HG02938 (cell line): ENCODE measurements around the gene CCDC136.

Source experiments
- ATAC-seq: cut with Tn5 transposase; IDR thresholded peaks from one replicate; pipeline ENCODE4 v1.9.1; 2021; ENCODE audit warnings: mild to moderate bottlenecking, moderate library complexity; ENCODE audit not compliant: unreplicated experiment

The CCDC136 gene

DNA sequence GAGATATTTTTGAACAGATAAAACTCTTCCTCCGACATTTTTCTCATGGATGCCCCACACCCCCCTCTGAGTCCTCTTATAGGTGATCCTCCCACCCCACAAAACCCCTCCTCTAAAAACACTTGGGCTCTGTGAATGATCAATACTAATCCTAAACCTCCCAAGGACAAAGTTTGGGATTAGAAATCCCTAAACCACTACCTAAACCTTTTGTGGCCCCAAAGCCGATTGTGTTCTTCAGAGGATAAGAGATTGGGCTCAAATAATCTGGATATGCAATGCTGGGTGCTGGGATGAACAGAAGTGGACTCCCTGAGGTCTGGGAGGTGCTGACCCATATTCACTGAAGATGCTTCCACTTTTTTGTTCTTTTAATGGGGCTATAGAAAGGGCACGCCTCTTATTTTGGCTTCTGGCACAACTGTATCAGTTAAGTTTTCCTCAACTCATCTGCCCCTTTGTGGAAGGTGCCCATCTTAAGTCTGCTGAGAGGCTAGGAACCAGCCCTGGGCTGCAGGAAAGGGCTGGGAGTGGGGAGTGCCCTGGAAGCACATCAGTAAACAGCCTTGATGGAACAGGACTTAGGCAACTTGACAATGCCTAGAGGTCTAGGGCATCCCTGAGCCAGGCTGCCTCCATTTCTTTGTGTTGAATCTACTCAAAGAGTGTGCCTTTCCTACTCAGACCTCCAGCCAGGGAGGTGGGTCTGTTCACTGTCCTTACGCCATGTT, 15.9 kb upstream of the CCDC136 start, which contains the start of gene OPN1SW:
Gene OPN1SW (minus strand): TSS at position 51 of the 731 bp plus-strand sequence. CDS start 13 bp downstream, at position 38.
- ATAC-seq = no peak

DNA sequence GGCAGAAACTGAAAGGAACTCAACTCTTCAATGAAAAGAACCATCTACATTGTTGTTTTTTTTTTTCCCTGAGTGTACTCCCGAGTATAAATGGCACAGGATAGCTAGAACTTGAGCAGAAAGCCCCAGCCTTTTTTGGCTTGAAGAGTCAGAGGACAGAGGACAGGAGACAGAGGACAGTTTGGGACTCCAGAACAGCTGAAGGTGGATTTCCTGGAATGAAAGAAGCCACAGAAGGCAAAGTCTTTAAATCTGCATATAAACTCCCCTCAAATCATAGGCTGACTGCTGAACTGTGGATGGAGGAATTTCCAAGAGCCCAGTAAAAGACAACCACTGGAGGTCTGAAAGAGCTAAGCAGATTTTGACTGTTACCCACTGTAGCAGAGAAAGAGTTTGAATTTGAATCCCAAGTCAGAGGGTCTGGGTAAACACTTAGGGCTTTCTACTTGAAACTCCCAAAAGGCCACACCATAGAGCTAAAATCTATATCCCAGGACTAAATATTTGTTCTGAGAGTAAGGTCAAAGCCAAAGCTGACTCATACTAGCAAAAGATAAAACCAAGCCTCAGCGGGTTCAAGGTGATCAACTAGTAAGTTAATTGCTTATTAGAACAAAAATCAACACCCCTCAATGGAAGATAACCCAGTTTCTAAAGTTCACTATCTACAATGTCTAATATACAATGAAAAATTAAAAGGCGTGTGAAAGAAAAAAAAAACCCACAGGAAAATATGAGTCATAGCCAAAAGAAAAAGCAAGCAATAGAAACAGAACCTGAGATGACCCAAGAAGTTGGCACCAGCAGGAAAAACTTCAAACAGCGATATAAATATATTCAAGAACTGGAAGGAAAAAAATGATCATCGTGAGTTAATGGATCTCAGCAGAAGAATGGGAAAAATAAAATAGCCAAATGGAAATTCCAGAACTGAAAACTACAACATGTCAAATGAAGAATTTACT, 14.3 kb upstream of the CCDC136 start:
- ATAC-seq = no peak

DNA sequence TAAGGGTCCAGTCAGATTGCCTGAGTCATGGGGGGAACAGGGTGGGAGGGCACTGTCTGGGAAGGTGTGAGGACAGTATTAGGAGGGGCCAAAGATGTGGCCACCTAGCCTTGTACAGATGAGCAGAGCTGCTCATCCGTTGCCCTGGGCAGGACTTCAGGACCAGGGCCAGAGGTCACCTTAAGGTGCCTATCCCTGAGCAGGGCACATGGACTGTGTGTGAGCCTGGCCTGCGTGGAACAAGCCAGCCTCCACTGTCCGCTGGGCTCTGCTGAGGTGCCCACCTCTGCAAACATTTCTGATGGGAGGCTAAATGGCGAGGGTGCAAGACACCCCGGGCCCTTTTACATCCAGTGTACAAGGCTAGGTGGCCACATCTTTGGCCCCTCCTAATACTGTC, 12.8 kb upstream of the CCDC136 start:
- ATAC-seq = no peak

DNA sequence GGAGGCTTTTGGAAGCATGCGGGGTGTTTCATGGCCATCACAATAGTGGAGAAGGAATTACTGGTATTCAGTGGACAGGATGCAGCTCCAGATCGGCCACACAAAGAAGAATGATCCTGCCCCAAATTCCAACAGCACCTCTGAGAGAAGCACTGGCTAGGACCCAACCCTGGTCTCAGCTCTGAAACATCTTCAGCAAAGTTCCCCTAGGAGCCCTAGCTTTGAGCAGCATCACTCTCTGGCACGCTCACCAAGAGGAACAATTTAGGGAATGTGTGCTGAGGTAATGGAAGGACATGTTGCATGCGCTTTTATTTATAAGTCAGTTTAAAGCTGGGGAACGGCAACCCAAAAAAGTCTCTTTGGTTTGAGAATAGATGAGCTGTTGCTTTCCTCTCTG, 10.6 kb upstream of the CCDC136 start:
- no peak for ATAC-seq

DNA sequence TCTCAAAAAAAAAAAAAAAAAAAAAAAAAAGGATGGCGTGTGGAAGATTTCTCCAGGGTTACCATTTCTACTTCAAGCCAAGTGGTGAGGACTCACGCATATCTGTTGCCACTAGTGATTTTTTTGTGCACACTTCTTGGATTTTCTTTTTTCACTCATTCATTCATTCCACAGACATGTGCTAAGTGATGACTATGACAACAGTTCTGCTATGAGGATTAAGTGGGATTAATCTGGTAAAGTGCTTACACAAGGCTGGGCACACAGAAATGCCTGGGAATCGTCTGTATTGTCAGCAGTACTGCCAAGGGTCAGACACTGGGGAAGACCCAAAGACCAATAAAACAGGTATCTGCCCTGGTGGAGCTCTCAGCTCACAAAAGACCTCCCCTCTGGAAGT, 9.9 kb upstream of the CCDC136 start:
- no peak for ATAC-seq

DNA sequence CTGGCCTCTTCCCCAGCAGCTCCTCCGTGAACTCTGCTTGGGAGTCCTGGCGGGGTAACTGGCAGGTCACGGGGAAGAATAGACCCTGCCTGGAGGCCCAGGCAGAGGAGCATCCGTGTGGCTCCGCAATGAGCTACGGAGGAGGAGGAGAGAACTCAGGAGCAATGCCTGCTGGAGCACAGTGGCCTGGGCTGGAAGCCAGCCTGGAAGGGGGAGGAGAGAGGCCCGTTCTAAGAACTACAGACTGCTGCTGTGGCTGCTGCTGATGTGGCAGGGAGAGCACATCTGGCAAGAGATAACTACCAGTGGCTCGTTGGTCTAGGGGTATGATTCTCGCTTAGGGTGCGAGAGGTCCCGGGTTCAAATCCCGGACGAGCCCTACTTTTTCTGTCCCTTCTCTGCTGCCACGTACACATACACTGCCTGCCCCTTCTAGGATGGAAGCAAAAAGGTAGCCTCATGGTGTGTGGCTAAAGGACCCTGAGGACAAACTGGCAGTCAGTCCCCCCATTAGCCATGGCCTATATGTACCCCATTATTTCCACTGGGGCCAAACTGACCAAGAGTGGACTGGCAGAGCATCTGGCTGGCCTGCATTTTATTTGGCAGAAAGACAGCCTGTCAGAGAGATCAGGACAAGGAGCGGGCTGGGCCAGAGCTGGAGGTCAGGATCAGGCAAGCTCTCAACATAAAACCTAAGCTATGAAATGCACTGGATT, 8.5 kb upstream of the CCDC136 start:
- no peak for ATAC-seq

DNA sequence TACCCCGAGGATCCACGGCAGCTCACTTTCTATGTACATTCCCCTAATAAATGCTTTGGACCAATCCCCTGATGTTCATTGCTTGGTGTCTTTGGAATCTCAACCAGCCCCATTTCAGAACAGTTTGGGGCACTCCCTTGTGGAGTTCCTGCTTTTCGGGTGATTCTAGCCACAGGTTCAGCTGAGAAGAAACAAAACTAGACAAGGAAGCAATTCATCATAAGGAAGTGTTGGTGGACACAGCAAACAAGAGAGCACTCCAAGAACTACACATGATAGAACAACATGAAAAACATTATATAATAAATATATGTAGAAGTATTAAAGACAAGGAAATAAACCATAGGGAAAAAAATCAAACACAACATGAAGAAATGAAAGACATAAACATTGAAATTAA, 6.0 kb upstream of the CCDC136 start:
- ATAC-seq = no peak

DNA sequence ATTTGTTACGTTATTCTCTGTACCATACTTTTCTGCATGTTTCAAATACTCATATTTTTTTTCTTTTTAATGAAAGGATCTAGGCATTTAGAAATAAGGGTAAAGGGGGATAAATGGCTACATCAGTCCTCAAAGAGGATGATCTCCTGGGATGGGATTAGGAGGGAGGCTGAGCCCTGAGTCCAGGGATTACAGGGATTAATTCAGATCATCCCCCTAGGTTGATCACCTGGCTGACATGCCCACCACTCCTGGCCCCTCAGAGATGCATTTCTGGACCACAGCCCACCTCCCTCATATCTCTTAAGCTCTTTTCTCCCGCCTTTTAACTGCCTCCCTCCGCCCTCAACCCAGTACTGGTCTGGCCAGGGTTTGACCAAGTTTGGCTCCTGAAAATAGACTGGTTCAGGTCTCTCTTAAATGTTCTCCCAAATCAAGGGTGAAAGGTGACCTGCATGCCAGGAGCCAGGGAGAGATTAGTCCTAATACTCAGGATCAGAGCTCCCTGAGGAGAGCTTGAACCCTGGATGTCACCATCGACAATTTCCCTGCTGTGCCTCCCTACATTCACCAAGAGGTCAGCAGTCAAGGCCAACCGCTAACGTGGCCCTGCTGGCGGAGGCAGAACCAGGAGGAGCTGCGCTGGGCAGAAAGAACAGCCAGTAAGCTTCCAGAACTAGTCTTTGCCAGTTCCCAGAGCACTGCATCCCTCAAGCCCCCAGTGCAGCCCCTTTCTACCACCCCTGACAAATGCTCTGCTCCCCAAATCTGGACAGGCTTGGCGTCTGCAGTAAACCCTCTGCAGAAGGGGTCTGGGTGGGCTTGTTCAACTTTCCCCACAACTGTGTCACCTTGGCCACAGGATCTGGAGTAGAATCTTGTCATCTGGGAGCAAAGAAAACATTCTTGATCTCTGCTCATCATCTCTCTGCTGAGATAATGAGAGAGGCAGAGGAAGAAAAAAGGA, 3.0 kb upstream of the CCDC136 start:
- no peak for ATAC-seq

DNA sequence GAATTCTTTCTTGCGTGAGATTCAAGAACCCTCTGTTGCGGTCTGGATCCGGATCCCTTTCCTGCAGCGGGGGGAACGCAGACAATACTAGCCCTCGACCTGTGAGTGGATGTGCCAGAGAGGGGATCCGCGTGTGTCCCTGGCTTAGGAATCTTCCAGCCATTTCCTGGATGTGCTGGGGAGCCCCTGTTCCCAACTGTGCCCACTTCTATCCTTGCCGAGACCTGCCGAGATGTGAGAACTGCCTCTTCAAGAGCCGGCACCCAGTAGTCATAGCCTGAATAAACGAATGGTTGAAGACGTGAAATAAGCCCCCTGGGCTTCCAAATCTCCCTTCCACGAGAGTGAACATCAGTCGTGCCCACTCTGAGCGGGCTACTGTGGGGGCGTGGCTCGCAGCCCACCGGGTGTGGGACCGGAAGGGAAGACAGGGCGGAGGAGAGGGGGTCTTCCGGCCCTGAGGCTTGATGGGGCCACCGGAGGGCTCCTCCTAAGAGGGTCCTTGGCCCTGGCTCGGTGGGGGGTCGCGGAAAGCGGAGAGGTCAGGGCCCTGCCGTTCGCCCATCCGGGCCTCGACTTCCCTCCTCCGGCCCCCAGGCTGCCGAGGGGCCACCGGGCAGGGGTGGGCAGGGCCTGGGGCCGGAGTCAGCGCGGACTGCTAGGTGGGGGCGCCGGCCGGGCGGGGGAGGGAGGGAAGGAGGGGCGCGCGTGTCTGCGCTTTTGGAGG, 1.3 kb upstream of the CCDC136 start:
- no peak for ATAC-seq

DNA sequence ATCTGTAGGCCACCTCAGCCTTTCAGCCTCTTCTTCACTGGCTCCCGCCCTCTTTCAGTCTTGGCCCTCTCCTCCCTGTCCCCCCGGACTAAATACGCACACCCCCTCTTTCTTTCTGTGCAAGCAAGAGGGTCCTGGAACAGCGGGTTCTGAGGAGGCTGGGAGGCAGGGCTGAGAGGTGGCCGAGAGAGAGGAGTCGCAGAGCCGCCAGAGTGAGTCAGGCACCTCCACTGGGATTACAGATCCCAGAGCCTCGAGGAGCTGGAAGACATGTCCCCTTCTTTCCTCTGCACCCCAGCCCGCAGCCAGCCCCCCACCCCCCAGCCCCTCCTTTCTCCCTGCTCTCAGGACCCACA, 182 bp downstream of the CCDC136 start:
- no peak for ATAC-seq

DNA sequence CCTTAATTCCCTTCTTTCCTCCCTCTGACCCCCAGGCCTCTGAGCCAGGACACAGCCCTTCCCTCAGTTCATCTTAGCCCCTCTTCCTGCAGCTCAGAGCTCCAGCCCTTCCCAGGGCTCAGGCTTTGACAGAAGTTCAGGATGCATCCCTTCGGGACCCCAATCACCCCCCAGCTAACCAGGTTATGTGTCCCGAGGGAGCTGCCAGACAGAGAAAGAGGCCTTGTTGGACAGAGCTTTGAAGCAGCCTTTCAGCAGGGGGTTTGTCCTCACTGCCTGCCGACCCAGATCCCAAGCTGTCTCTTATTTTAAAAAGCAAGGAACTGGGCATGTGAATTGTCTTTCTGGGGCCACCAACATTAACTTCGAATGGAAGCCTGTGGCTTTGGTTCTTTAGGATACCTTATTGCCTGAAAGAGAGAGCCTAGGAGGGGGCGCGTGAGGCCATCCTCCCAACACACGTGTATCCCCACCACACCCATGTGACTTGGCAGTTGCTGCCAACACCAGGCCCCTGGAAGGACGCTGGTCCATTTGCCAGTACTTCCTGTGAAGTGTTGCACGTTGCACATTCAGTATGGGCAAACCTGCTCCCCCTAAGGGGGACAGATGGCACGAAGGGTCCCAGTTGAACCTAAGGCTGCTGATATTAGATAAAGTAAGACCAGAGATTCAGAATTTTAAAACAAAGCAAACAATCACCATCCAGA, 858 bp downstream of the CCDC136 start:
- no peak for ATAC-seq

DNA sequence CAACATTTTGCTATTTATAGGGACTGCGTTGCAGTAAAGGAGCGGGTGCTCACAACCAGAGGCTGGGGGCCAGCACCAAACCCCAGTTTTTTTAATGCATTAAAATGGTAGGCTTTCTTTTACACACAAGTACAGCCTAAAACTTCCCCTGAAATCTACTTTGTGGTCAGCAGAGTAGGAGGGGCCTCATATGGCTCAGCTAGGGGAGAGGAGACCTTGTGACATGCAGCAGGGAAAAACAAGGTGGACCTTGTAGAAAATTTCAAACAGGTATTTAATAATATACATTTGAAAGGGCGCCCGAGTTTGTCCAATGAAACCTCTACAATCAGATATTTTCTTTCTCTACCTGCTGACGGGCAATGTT, 1.4 kb downstream of the CCDC136 start:
- no peak for ATAC-seq

DNA sequence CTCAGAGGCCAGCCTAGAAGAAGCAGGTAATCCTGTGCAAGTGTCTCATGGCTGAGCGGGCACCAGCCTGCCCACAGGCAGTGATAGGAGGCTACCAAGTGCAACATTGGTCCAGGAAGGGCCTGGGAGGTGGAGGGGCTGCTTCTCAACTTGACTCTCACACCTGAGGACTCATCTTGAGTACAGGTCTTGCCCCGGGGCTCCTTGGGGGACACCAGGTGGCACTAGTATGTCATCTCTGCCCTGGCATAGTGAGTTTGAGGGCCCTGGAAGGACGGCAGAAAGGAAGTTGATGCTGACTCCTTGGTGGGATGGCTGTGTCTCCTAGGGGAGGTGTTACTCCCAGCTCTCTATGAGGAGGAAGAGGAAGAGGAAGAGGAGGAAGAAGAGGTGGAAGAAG, 2.3 kb downstream of the CCDC136 start:
- no peak for ATAC-seq

DNA sequence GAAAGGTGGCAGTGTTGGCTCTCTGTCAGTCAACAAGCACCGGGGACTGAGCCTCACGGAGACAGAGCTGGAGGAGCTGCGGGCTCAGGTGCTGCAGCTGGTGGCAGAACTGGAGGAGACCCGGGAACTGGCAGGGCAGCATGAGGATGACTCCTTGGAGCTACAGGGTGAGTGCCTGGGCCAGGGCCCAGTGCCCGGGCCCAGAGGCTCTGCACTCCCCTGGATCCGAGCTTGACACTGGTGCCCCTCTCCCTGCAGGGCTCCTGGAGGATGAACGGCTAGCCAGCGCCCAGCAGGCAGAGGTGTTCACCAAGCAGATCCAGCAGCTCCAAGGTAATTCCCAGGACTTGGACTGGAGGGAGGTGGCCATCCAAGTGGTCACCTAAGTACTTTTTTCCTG, 2.7 kb downstream of the CCDC136 start:
- ATAC-seq = no peak

DNA sequence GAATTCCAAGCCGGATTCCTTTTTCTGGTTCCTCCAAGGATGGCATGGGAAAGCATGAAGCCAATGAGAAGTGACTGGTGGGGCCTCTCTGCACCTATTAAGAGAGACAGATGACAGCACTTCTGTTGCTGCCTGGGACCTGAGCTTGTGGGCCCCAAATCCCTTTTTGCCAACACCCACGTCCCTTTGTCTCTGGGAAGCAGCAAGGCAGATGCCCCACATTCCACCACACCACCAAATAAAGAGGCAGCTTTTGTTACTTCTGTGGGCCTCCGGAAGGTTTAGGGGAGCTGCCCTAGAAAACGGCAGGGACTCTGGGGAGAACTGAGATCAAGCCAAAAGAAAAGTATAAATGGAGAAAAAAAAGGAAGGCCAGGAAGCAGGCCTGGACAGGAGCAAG, 3.4 kb downstream of the CCDC136 start:
- no peak for ATAC-seq

DNA sequence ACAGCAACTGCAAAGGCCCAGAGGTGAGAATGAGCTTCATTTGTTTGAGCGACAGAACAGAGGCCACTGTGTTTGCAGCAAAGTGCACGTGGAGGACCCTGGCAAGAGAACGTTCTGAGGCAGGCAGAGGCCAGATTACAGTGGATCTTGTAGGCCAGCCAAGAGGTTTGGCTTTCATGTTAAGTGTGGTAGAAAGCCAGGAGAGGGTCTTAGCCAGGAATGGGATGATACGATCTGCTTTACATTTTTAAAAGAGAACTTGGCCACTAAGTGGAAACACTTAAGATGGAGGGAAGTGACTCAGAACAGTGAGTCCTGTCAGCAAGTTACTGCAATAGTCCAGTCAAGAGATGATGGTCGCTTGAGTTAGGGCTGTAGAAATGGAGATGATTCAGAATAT, 4.6 kb downstream of the CCDC136 start:
- ATAC-seq = no peak

DNA sequence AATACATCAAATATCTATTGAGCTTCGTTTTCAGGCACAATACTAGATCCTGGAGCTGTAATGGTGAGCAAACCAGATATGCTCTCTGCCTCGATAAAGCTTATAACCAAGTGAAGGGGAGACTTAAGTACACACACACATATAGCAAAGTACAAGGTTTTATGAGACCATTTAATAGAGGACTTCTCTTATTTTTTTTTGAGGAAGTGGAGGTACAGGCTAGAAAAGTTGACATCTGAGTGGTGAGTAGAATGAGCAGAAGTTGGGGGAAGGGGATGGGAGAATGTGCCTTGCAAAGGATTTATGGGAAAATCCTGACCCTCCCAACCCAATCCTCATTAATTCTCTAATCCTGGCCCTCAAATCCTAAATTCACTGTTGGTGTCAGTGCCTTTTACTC, 7.7 kb downstream of the CCDC136 start:
- no peak for ATAC-seq

DNA sequence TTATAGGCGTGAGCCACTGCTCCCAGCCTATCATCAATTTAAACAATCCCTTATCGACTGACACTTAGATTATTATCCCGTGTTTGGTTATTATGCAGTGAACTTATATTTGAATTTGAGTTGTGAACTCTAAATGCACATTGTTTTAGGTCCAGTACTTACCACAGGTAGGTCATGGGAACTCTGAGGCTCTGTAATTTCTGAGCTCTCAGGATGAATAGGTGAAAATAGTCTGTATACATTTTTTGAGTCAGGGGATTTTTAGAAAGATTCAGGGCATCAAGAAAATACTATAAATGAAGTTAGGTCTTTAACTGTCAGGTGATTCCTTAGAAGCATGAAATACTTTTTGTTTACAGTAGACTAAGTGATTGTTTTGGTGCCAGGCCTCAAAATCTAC, 8.8 kb downstream of the CCDC136 start:
- no peak for ATAC-seq

DNA sequence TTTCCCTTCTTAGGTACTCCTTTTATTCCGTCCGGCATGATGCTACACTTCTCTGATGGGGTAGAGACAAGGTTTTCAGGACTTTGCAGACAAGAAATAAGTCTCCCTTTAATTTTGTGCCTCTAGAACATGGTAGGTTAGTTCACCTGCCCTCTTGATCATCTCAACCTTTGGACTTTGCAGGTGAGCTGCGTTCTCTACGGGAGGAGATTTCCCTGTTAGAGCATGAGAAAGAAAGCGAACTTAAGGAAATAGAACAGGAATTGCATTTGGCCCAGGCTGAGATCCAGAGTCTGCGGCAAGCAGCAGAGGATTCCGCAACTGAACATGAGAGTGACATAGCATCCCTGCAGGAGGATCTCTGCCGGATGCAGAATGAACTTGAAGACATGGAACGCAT, 9.2 kb downstream of the CCDC136 start:
- ATAC-seq = no peak
